Progenitor cell of endocrine pancreas (in vitro differentiated cells): ENCODE results near the gene NATD1. TPM values are rescaled to one million over a fixed set of nuclear protein-coding genes. Genes with fewer than 3 reads are reported as not detected.

ENCODE experiments used
- DNase-seq: peaks from one replicate; pipeline ENCODE4 v3.0.0; 2021; ENCODE audit warnings: low spot score; ENCODE audit not compliant: unreplicated experiment
- H3K27ac Mint-ChIP-seq: 2 replicates; pipeline ENCODE4 v1.8.0; 2021; ENCODE audit warnings: mild to moderate bottlenecking, moderate library complexity, mixed read lengths
- H3K27me3 Mint-ChIP-seq: 2 replicates; pipeline ENCODE4 v1.8.0; 2021; ENCODE audit warnings: mixed read lengths
- H3K36me3 Mint-ChIP-seq: 2 replicates; pipeline ENCODE4 v1.8.0; 2022; ENCODE audit warnings: mixed read lengths; ENCODE audit not compliant: insufficient read depth
- H3K4me1 Mint-ChIP-seq: 2 replicates; pipeline ENCODE4 v1.8.0; 2021; ENCODE audit warnings: low read depth, mixed read lengths
- H3K4me3 Mint-ChIP-seq: 2 replicates; pipeline ENCODE4 v1.8.0; 2021; ENCODE audit warnings: low read depth, mild to moderate bottlenecking, moderate library complexity, mixed read lengths
- H3K9me3 Mint-ChIP-seq: 2 replicates; pipeline ENCODE4 v1.8.0; 2021; ENCODE audit warnings: low read depth, mixed read lengths
- total RNA-seq: library from RNA; stranded (reverse); gene quantifications from 2 replicates; pipeline ENCODE4 v1.2.1, GENCODE V29; 2021
- TF ChIP-seq, protein P1 (sequence below): fragments of 200-600 bp; sonication (generic); IDR thresholded peaks from one replicate; pipeline ENCODE4 v1.5.0; 2021; ENCODE audit warnings: antibody characterized with exemption, mild to moderate bottlenecking; ENCODE audit not compliant: unreplicated experiment

Gene NATD1
- total RNA-seq, 1 donor from 2014 or later: 13.5 TPM

GRCh38 chr17:21275579-21276263 is 22.5 kb upstream of the NATD1 start:
- H3K9me3 Mint-ChIP-seq: no peaks in the 10 kb centered on the region
- H3K27me3 Mint-ChIP-seq: peaks cover 58% of the 10 kb centered on the region
- TF ChIP-seq, protein P1, sequence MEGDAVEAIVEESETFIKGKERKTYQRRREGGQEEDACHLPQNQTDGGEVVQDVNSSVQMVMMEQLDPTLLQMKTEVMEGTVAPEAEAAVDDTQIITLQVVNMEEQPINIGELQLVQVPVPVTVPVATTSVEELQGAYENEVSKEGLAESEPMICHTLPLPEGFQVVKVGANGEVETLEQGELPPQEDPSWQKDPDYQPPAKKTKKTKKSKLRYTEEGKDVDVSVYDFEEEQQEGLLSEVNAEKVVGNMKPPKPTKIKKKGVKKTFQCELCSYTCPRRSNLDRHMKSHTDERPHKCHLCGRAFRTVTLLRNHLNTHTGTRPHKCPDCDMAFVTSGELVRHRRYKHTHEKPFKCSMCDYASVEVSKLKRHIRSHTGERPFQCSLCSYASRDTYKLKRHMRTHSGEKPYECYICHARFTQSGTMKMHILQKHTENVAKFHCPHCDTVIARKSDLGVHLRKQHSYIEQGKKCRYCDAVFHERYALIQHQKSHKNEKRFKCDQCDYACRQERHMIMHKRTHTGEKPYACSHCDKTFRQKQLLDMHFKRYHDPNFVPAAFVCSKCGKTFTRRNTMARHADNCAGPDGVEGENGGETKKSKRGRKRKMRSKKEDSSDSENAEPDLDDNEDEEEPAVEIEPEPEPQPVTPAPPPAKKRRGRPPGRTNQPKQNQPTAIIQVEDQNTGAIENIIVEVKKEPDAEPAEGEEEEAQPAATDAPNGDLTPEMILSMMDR: peak; percentile 10
- DNase-seq: peak; percentile 80
- peak overlapping the region; percentile 72 for H3K4me3 Mint-ChIP-seq
- H3K27ac Mint-ChIP-seq: peak overlapping the region; percentile 74
- no peaks in the 10 kb centered on the region for H3K36me3 Mint-ChIP-seq
- peaks cover 3% of the 10 kb centered on the region for H3K4me1 Mint-ChIP-seq

DNA sequence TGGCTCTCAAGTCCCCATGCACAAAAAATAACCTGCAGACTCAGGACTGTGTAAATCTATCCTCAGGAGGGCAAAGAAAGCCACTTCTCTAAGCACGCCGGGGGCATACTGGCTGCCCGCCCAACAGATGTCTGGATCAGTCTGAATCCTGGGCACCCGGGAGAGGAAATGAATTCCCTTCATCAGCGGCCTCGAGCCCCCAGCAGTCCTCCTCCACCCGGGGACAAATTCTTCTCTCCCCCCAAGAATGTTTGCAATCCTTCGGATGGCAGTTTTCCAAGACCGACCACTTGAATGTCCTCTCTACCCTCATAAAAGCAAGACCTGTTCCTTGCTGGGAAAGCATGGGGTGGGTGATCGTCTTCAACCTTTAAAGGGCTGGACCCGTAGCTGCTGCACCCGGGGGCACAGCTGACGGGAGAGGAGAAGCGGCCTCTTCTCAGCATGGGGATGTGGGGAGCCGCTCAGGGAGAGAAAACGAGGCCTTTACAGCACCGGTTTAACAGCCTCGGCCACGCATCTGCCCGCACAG is 21.9 kb upstream of the NATD1 start:
- no peaks in the 10 kb centered on the region for H3K9me3 Mint-ChIP-seq
- no peak overlapping the region for H3K27ac Mint-ChIP-seq
- DNase-seq: no peak
- peaks cover 56% of the 10 kb centered on the region for H3K27me3 Mint-ChIP-seq
- TF ChIP-seq, protein P1: no peak
- no peaks in the 10 kb centered on the region for H3K36me3 Mint-ChIP-seq
- peak overlapping the region; percentile 72 for H3K4me3 Mint-ChIP-seq
- peaks cover 3% of the 10 kb centered on the region for H3K4me1 Mint-ChIP-seq

GRCh38 chr17:21272881-21273792 is 19.9 kb upstream of the NATD1 start:
- no peak overlapping the region for H3K27ac Mint-ChIP-seq
- H3K36me3 Mint-ChIP-seq: no peaks in the 10 kb centered on the region
- TF ChIP-seq, protein P1: no peak
- DNase-seq: no peak
- H3K27me3 Mint-ChIP-seq: peaks cover 36% of the 10 kb centered on the region
- H3K9me3 Mint-ChIP-seq: no peaks in the 10 kb centered on the region
- H3K4me1 Mint-ChIP-seq: peaks cover 3% of the 10 kb centered on the region
- no peak overlapping the region for H3K4me3 Mint-ChIP-seq

- Mint-ChIP-seq H3K4me1 (peaks cover 3% of the 10 kb centered on the region), H3K36me3 (no peaks in the 10 kb centered on the region), H3K9me3 (no peaks in the 10 kb centered on the region), H3K4me3 (no peak overlapping the region), H3K27ac (no peak overlapping the region), H3K27me3 (peaks cover 31% of the 10 kb centered on the region)
- DNase-seq: no peak
- TF ChIP-seq, protein P1: no peak
Observed at GRCh38 chr17:21272250-21272649, 19.0 kb upstream of the NATD1 start.

DNA sequence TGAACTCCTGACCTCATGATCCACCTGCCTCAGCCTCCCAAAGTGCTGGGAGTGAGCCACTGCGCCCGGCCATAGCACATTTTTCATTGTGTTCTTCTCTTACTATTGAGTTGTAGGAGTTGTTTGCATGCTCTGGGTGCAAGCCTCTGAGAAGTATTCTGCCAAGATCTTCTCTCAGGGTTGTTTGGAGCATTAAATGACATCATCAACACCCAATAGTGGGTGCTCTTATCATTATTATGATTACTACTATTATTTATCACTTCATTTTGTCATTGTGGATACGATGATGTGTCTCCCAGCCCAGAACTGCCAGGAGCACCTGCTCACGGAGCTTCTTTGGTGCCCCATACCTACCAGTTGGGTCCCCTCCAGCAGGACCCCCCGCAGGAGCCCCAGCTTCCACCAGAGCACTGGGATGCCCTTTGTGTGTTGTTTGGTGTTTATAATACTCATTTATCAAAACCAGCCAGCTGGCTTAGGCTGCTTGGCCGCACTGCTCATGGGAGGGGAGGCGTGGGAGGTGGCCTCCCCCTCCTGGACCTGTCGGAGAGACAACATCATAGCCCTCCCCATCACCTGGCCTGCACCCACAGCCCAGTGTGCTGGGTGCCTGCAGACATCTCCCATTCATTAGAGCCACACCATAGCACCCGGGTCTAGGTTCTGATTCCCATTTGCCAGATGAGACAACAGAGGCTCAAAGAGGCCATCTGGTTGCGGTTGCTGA is 18.4 kb upstream of the NATD1 start:
- TF ChIP-seq, protein P1: no peak
- Mint-ChIP-seq H3K36me3 (no peaks in the 10 kb centered on the region), H3K27ac (no peak overlapping the region), H3K4me3 (no peak overlapping the region), H3K9me3 (no peaks in the 10 kb centered on the region), H3K27me3 (peaks cover 25% of the 10 kb centered on the region), H3K4me1 (peaks cover 3% of the 10 kb centered on the region)
- DNase-seq: no peak
